HepG2 (cell line): ENCODE results near the gene PPP2R5C. TPM values are rescaled to one million over a fixed set of nuclear protein-coding genes. Genes with fewer than 3 reads are reported as not detected.

Experiments
- ATAC-seq: fragments of 200-7000 bp; cut with Tn5 transposase; 3 replicates; pipeline ENCODE4 v1.9.1; 2020; ENCODE audit warnings: mild to moderate bottlenecking, moderate library complexity
- BruUV-seq: library from RNA; stranded (reverse); fragments of 400-500 nt; replicated peaks from 2 replicates; lab custom pipeline; 2021; lab: Mats Ljungman, UMichigan
- CTCF ChIA-PET: fragments of 300-600 bp; formaldehyde crosslinking; extraction: SDS; loops from one replicate; lab custom pipeline; 2021; ENCODE audit warnings: low total read pairs, inconsistent platforms, low intra/inter-chr PET ratio; lab: Yijun Ruan, JAX
- POLR2A ChIA-PET: fragments of 350-600 bp; sonication (Branson Sonifier 250); formaldehyde crosslinking; loops from one replicate; lab custom pipeline; 2020; ENCODE audit warnings: antibody characterized with exemption, inconsistent platforms; lab: Yijun Ruan, JAX
- DNase-seq: peaks from one replicate; pipeline ENCODE4 v3.0.0-alpha.2; 2015; ENCODE audit warnings: low spot score
- FAIRE-seq: peaks from 3 replicates; lab custom pipeline; 2011; peaks lifted over from hg19 to GRCh38; lab: Jason Lieb, UNC
- H2AFZ ChIP-seq: one replicate; pipeline ENCODE4 v1.6.1; 2011; ENCODE audit warnings: low read length, inconsistent platforms
- H3K27ac ChIP-seq: fragments of 300-600 bp; 3 replicates; pipeline ENCODE4 v1.8.0; 2011; ENCODE audit warnings: mixed run types, mild to moderate bottlenecking, mixed read lengths, low read length, inconsistent platforms; ENCODE audit not compliant: insufficient read depth; ENCODE audit errors: extremely low read length
- H3K27me3 ChIP-seq, 2 experiments: fragments of 200-600 bp in 1 of 2; 2 replicates in 1 of 2; 3 replicates in 1 of 2; pipeline versions ENCODE4 v1.6.0 to v1.8.0; 2011; ENCODE audit warnings: low read length in 2 of 2, mild to moderate bottlenecking in 2 of 2, moderate library complexity in 2 of 2, inconsistent platforms in 1 of 2; ENCODE audit not compliant: insufficient read depth in 2 of 2, control insufficient read depth in 1 of 2
- H3K36me3 ChIP-seq, 2 experiments: fragments of 200-600 bp in 1 of 2; replicated peaks in 1 of 2; 2 replicates in 1 of 2; 3 replicates in 1 of 2; pipeline versions ENCODE4 v1.5.1 to v1.8.0; 2011; ENCODE audit warnings: low read length in 2 of 2, inconsistent platforms in 1 of 2; ENCODE audit not compliant: insufficient read depth in 2 of 2, control insufficient read depth in 1 of 2
- H3K4me1 ChIP-seq: 2 replicates; pipeline ENCODE4 v1.5.1; 2012; ENCODE audit warnings: low read length, inconsistent platforms; ENCODE audit not compliant: insufficient read depth
- H3K4me2 ChIP-seq: 2 replicates; pipeline ENCODE4 v1.6.0; 2011; ENCODE audit warnings: low read depth, low read length, inconsistent platforms
- H3K4me3 ChIP-seq, 3 experiments: fragments of 200-600 bp in 1 of 3; sonication (generic), shearing (Covaris generic) in 1 of 3; replicated peaks in 1 of 3; 2 replicates each; pipeline ENCODE4 v1.5.1; 2011 to 2016; ENCODE audit warnings: low read length in 3 of 3, inconsistent platforms in 2 of 3, low read depth in 2 of 3, mild to moderate bottlenecking in 2 of 3, control low read depth in 1 of 3, mixed read lengths in 1 of 3; ENCODE audit not compliant: insufficient read depth in 1 of 3
- H3K79me2 ChIP-seq: one replicate; pipeline ENCODE4 v1.6.1; 2011; ENCODE audit warnings: low read length, inconsistent platforms; ENCODE audit not compliant: insufficient read depth
- H3K9ac ChIP-seq: 2 replicates; pipeline ENCODE4 v1.6.0; 2011; ENCODE audit warnings: mild to moderate bottlenecking, low read depth, low read length, inconsistent platforms; ENCODE audit not compliant: insufficient read depth
- H3K9me3 ChIP-seq: 2 replicates; pipeline ENCODE4 v1.5.1; 2012; ENCODE audit warnings: mild to moderate bottlenecking, low read length
- H4K20me1 ChIP-seq: 2 replicates; pipeline ENCODE4 v1.6.0; 2011; ENCODE audit warnings: inconsistent platforms, mild to moderate bottlenecking, low read length, moderate library complexity; ENCODE audit not compliant: insufficient read depth
- DPF2 ChIP-seq: sonication (generic); formaldehyde crosslinking; IDR thresholded peaks from 2 replicates; pipeline ENCODE4 v1.4.0; 2020; ENCODE audit warnings: mild to moderate bottlenecking, low read depth, missing genetic modification reagents, borderline replicate concordance
- FOXO1 ChIP-seq: sonication (generic); formaldehyde crosslinking; IDR thresholded peaks from 2 replicates; pipeline ENCODE4 v1.4.0; 2020; ENCODE audit warnings: missing genetic modification reagents
- KLF15 ChIP-seq: sonication (generic); formaldehyde crosslinking; IDR thresholded peaks from 2 replicates; pipeline ENCODE4 v1.8.1; 2023; ENCODE audit warnings: borderline replicate concordance, mild to moderate bottlenecking, inconsistent platforms, missing genetic modification reagents, mixed read lengths
- KLF9 ChIP-seq: IDR thresholded peaks from 2 replicates; pipeline ENCODE4 v1.6.1; 2016; ENCODE audit warnings: low read depth
- MAZ ChIP-seq, 2 experiments: sonication (generic) in 1 of 2; formaldehyde crosslinking in 1 of 2; IDR thresholded peaks; 2 replicates each; pipeline versions ENCODE4 v1.5.0 to v1.6.1; 2012 to 2020; ENCODE audit warnings: low read depth in 2 of 2, mild to moderate bottlenecking in 2 of 2, borderline replicate concordance in 1 of 2, improper control_type of control experiment in 1 of 2, low read length in 1 of 2, missing genetic modification reagents in 1 of 2, moderate library complexity in 1 of 2
- MBNL3 ChIP-seq: fragments of 250-450 bp; sonication (Bioruptor Pico); conservative IDR thresholded peaks from 2 replicates; pipeline ENCODE4 v1.8.0; 2022; ENCODE audit warnings: mild to moderate bottlenecking, inconsistent platforms
- MED13 ChIP-seq: sonication (generic); formaldehyde crosslinking; IDR thresholded peaks from 2 replicates; pipeline ENCODE4 v1.5.0; 2020; ENCODE audit warnings: missing genetic modification reagents
- NFKB2 ChIP-seq: sonication (generic); formaldehyde crosslinking; IDR thresholded peaks from 2 replicates; pipeline ENCODE4 v1.4.0; 2020; ENCODE audit warnings: missing genetic modification reagents, borderline replicate concordance
- PREB ChIP-seq: sonication (generic); formaldehyde crosslinking; IDR thresholded peaks from 2 replicates; pipeline ENCODE4 v1.4.0; 2020; ENCODE audit warnings: missing genetic modification reagents
- REXO4 ChIP-seq: sonication (generic); formaldehyde crosslinking; IDR thresholded peaks from 2 replicates; pipeline ENCODE4 v1.8.0; 2022; ENCODE audit warnings: missing genetic modification reagents, mild to moderate bottlenecking, borderline replicate concordance
- SIN3B ChIP-seq: fragments of 150-350 bp; IDR thresholded peaks from 2 replicates; pipeline ENCODE4 v1.6.1; 2014; ENCODE audit warnings: low read length
- TEAD2 ChIP-seq: sonication (generic); formaldehyde crosslinking; IDR thresholded peaks from 2 replicates; pipeline ENCODE4 v1.9.0; 2021; ENCODE audit warnings: missing genetic modification reagents
- TFAP4 ChIP-seq: sonication (generic); IDR thresholded peaks from 2 replicates; pipeline ENCODE4 v1.6.1; 2016; ENCODE audit warnings: low read depth, borderline replicate concordance
- ZBTB49 ChIP-seq: sonication (generic); formaldehyde crosslinking; IDR thresholded peaks from 2 replicates; pipeline ENCODE4 v1.4.0; 2020; ENCODE audit warnings: missing genetic modification reagents, borderline replicate concordance
- ZGPAT ChIP-seq: IDR thresholded peaks from 2 replicates; pipeline ENCODE4 v1.6.1; 2016; ENCODE audit warnings: mild to moderate bottlenecking
- ZKSCAN1 ChIP-seq: fragments of 150-350 bp; IDR thresholded peaks from 2 replicates; pipeline ENCODE4 v1.6.1; 2014; ENCODE audit warnings: low read length
- ZNF235 ChIP-seq: sonication (generic); formaldehyde crosslinking; IDR thresholded peaks from 2 replicates; pipeline ENCODE4 v1.8.1; 2023; ENCODE audit warnings: mild to moderate bottlenecking, missing genetic modification reagents, borderline replicate concordance
- ZNF530 ChIP-seq: sonication (generic); formaldehyde crosslinking; IDR thresholded peaks from 2 replicates; pipeline ENCODE4 v1.5.0; 2020; ENCODE audit warnings: low read depth, mild to moderate bottlenecking, missing genetic modification reagents
- ZNF784 ChIP-seq: sonication (generic); formaldehyde crosslinking; IDR thresholded peaks from 2 replicates; pipeline ENCODE4 v1.5.1; 2020; ENCODE audit warnings: missing genetic modification reagents, mild to moderate bottlenecking, borderline replicate concordance
- WGBS: methylation state at CpG from one replicate; pipeline ENCODE4 v1.1.6; 2017; ENCODE audit warnings: low lambda C conversion rate; 5-methylcytosine and 5-hydroxymethylcytosine counted together
- in situ Hi-C: cut with HindIII; loops from 2 replicates; pipeline ENCODE4 v1.10.0; 2017; ENCODE audit warnings: low pct_unique_long_range_greater_than_20kb; ENCODE audit not compliant: extremely low pct_ligation_motif_present
- intact Hi-C: fragments of 100-400 bp; cut with micrococcal nuclease; formaldehyde crosslinking; loops from one replicate; pipeline ENCODE4 v1.10.0; 2022; ENCODE audit not compliant: unreplicated experiment
- polyA plus RNA-seq, 8 experiments: library from polyadenylated mRNA; depleted of rRNA in 3 of 8; stranded (reverse) in 7 of 8; unstranded in 1 of 8; fragments of >200 nt; fragmentation: Illumina TruSeq in 4 of 8; extraction: Trizol in 4 of 8; gene quantifications; 2 replicates each; pipeline versions ENCODE4 v1.2.1 to v1.2.3, GENCODE V29; 2011 to 2016; ENCODE audit warnings: low read depth in 4 of 8, missing spikeins in 1 of 8, mixed read lengths in 1 of 8; ENCODE audit not compliant: insufficient read depth in 1 of 8
- total RNA-seq, 5 experiments: library from RNA; depleted of rRNA; stranded (reverse); fragments of >200 nt; fragmentation: Illumina TruSeq; extraction: Trizol; gene quantifications; 2 replicates each; pipeline ENCODE4 v1.2.3, GENCODE V29; 2016; ENCODE audit warnings: low read depth in 1 of 5

The PPP2R5C gene
- total and polyA plus RNA-seq, 2 of the 13 experiments (the other 11 are each of a cell fraction or from before 2014, with no cell fraction given): 74.3 to 78.5 TPM

GRCh38 chr14:101862177-101862576 is 100.7 kb downstream of the PPP2R5C start:
- FAIRE-seq: no peak
- Histone ChIP-seq H3K27me3 (no peaks in the 10 kb centered on the region), H3K4me3 (no peak overlapping the region), H3K9ac (no peak overlapping the region), H3K36me3 (peaks cover 5 to 45% of the 10 kb centered on the region in 2 experiments; a peak in 4 of 5 replicates), H3K9me3 (no peaks in the 10 kb centered on the region), H2AFZ (no peak overlapping the region), H3K27ac (no peak overlapping the region), H3K4me2 (no peak overlapping the region), H3K79me2 (no peaks in the 10 kb centered on the region), H3K4me1 (no peaks in the 10 kb centered on the region), H4K20me1 (0 out of 2 replicates have a peak, but pooled peaks cover 3% of the 10 kb centered on the region)
- no TSS peak for BruUV-seq
- CTCF ChIA-PET: no interaction called here
- POLR2A ChIA-PET: no interaction called here
- in situ Hi-C loops: no loop called here
- DNase-seq: no peak
- no peak for ATAC-seq
- TF ChIP-seq ZBTB49 (no peak), TFAP4 (no peak), MBNL3 (CRISPR knock-in tag) (no peak), MED13 (CRISPR knock-in tag) (no peak), ZGPAT (CRISPR knock-in tag) (no peak), ZNF235 (CRISPR knock-in tag) (no peak), SIN3B (no peak), REXO4 (CRISPR knock-in tag) (no peak), ZNF784 (CRISPR knock-in tag) (no peak), DPF2 (CRISPR knock-in tag) (no peak), NFKB2 (CRISPR knock-in tag) (no peak), MAZ (IDR thresholded peaks at IDR 0.05; ENCODE audit: borderline replicate concordance, low read depth, low read length) (no peak), MAZ (CRISPR knock-in tag; IDR thresholded peaks at IDR 0.05; ENCODE audit: low read depth) (no peak), ZKSCAN1 (no peak), KLF15 (no peak), KLF9 (CRISPR knock-in tag) (no peak), ZNF530 (no peak), PREB (CRISPR knock-in tag) (no peak), FOXO1 (CRISPR knock-in tag) (no peak), TEAD2 (CRISPR knock-in tag) (no peak)
- intact Hi-C loops: no loop called here
- 93% methylated on average over 4 of the region's 4 CpGs for whole genome bisulfite sequencing
